Mesenchymal stem cell (in vitro differentiated cells and primary cell): ENCODE data around the gene DCAF12.
"Not testable (repeated sequence)": the region's sequence is repeated elsewhere in the genome, so short reads cannot be mapped to it uniquely, and the experiment has no call there.

Experiments
- DNase-seq: peaks from one replicate; pipeline ENCODE4 v3.0.0-alpha.2; 2013
- H2AFZ ChIP-seq: one replicate; pipeline ENCODE4 v1.6.1; 2013; ENCODE audit warnings: low read depth, mild to moderate bottlenecking, control low read depth, inconsistent platforms, low read length, moderate library complexity
- H2AK5ac ChIP-seq: 2 replicates; pipeline ENCODE4 v1.6.1; 2013; ENCODE audit warnings: low read length, moderate library complexity, mild to moderate bottlenecking, inconsistent platforms; ENCODE audit not compliant: severe bottlenecking
- H2BK120ac ChIP-seq: one replicate; pipeline ENCODE4 v1.6.1; 2013; ENCODE audit warnings: low read depth, mild to moderate bottlenecking, inconsistent platforms, low read length, moderate library complexity
- H2BK12ac ChIP-seq, 2 experiments: one replicate each; pipeline ENCODE4 v1.6.1; 2013; ENCODE audit warnings: inconsistent platforms in 2 of 2, low read length in 2 of 2, mild to moderate bottlenecking in 2 of 2, moderate library complexity in 2 of 2, control low read depth in 1 of 2
- H2BK15ac ChIP-seq: one replicate; pipeline ENCODE4 v1.6.1; 2013; ENCODE audit warnings: mild to moderate bottlenecking, low read depth, inconsistent platforms; ENCODE audit not compliant: poor library complexity, severe bottlenecking
- H2BK5ac ChIP-seq: 2 replicates; pipeline ENCODE4 v1.6.1; 2013; ENCODE audit warnings: low read depth, mild to moderate bottlenecking, low read length, control low read depth, inconsistent platforms; ENCODE audit not compliant: poor library complexity, severe bottlenecking
- H3K14ac ChIP-seq, 2 experiments: one replicate each; pipeline ENCODE4 v1.6.1; 2013; ENCODE audit warnings: inconsistent platforms in 2 of 2, low read length in 2 of 2, control low read depth in 1 of 2, mild to moderate bottlenecking in 1 of 2, moderate library complexity in 1 of 2
- H3K18ac ChIP-seq, 2 experiments: one replicate each; pipeline ENCODE4 v1.6.1; 2013; ENCODE audit warnings: inconsistent platforms in 2 of 2, low read length in 2 of 2, control low read depth in 1 of 2, low read depth in 1 of 2, mild to moderate bottlenecking in 1 of 2
- H3K23ac ChIP-seq, 2 experiments: one replicate each; pipeline ENCODE4 v1.6.1; 2013; ENCODE audit warnings: inconsistent platforms in 2 of 2, low read length in 2 of 2, mild to moderate bottlenecking in 2 of 2, moderate library complexity in 2 of 2, control low read depth in 1 of 2
- H3K27ac ChIP-seq: 2 replicates; pipeline ENCODE4 v1.5.1; 2013; ENCODE audit warnings: mild to moderate bottlenecking, moderate library complexity, low read length, control low read depth, inconsistent platforms; ENCODE audit not compliant: poor library complexity, severe bottlenecking
- H3K27me3 ChIP-seq, 2 experiments: 2 replicates each; pipeline versions ENCODE4 v1.6.1 to v1.7.0; 2013; ENCODE audit warnings: low read length in 2 of 2, mild to moderate bottlenecking in 2 of 2, moderate library complexity in 2 of 2, control low read depth in 1 of 2, inconsistent platforms in 1 of 2; ENCODE audit not compliant: control insufficient read depth in 1 of 2, insufficient read depth in 1 of 2
- H3K36me3 ChIP-seq, 2 experiments: 2 replicates each; pipeline versions ENCODE4 v1.6.1 to v1.7.0; 2013; ENCODE audit warnings: low read length in 2 of 2, control low read depth in 1 of 2, inconsistent platforms in 1 of 2, low read depth in 1 of 2, mild to moderate bottlenecking in 1 of 2; ENCODE audit not compliant: insufficient read depth in 2 of 2, control insufficient read depth in 1 of 2
- H3K4ac ChIP-seq, 2 experiments: one replicate each; pipeline ENCODE4 v1.6.1; 2013; ENCODE audit warnings: inconsistent platforms in 2 of 2, low read length in 2 of 2, mild to moderate bottlenecking in 2 of 2, moderate library complexity in 2 of 2, control low read depth in 1 of 2, low read depth in 1 of 2
- H3K4me1 ChIP-seq: 2 replicates; pipeline ENCODE4 v1.6.1; 2013; ENCODE audit warnings: low read depth, low read length, control low read depth; ENCODE audit not compliant: control insufficient read depth, insufficient read depth
- H3K4me2 ChIP-seq: 2 replicates; pipeline ENCODE4 v1.6.1; 2013; ENCODE audit warnings: low read length, mild to moderate bottlenecking, inconsistent platforms; ENCODE audit not compliant: poor library complexity, severe bottlenecking
- H3K4me3 ChIP-seq, 2 experiments: 2 replicates each; pipeline versions ENCODE4 v1.5.1 to v1.7.0; 2013; ENCODE audit warnings: low read length in 2 of 2, mild to moderate bottlenecking in 2 of 2, control low read depth in 1 of 2, low read depth in 1 of 2; ENCODE audit not compliant: insufficient read depth in 1 of 2
- H3K79me1 ChIP-seq: replicated peaks from 2 replicates; pipeline ENCODE4 v1.6.1; 2013; ENCODE audit warnings: mild to moderate bottlenecking, control low read depth, low read length, inconsistent platforms; ENCODE audit not compliant: poor library complexity, severe bottlenecking
- H3K9ac ChIP-seq: 2 replicates; pipeline ENCODE4 v1.7.0; 2013; ENCODE audit warnings: mild to moderate bottlenecking, low read length, moderate library complexity
- H3K9me3 ChIP-seq: 2 replicates; pipeline ENCODE4 v1.7.0; 2013; ENCODE audit warnings: mild to moderate bottlenecking, low read length; ENCODE audit not compliant: control insufficient read depth
- H4K8ac ChIP-seq: one replicate; pipeline ENCODE4 v1.6.1; 2013; ENCODE audit warnings: inconsistent platforms, mild to moderate bottlenecking, low read length, moderate library complexity
- H4K91ac ChIP-seq: one replicate; pipeline ENCODE4 v1.6.1; 2013; ENCODE audit warnings: mild to moderate bottlenecking, low read length, inconsistent platforms
- WGBS: methylation state at CpG from one replicate; pipeline ENCODE4 v1.1.7; 2013; ENCODE audit warnings: mixed read lengths; 5-methylcytosine and 5-hydroxymethylcytosine counted together

DCAF12 gene

GRCh38 chr9:34138644-34139043 lies 12.1 kb upstream of the DCAF12 start:
- H2BK5ac ChIP-seq, result not testable (repeated sequence)
- WGBS, result no CpG with 5 or more reads among the region's 1 CpG

GRCh38 chr9:34134521-34134920 lies 8.0 kb upstream of the DCAF12 start:
- Histone ChIP-seq H2AK5ac (no peak overlapping the region), H3K79me1 (no peaks in the 10 kb centered on the region), H2AFZ (no peak overlapping the region), H2BK12ac (no peak overlapping the region), H4K8ac (no peak overlapping the region), H3K18ac (no peak overlapping the region), H3K27me3 (no peaks in the 10 kb centered on the region), H3K9ac (no peak overlapping the region), H3K4me1 (peaks cover 3% of the 10 kb centered on the region), H3K14ac (no peak overlapping the region), H3K4ac (no peak overlapping the region), H2BK5ac (no peak overlapping the region), H3K4me2 (no peak overlapping the region), H2BK120ac (no peak overlapping the region), H3K9me3 (no peaks in the 10 kb centered on the region), H3K36me3 (no peaks in the 10 kb centered on the region), H4K91ac (no peak overlapping the region), H3K4me3 (no peak overlapping the region), H3K23ac (no peak overlapping the region), H2BK15ac (no peak overlapping the region), H3K27ac (no peak overlapping the region)
- WGBS, result 97% methylated on average over 29 of the region's 30 CpGs
- no peak for DNase-seq

More at GRCh38 chr9:34138644-34139043, 12.1 kb upstream of the DCAF12 start:
- not testable (repeated sequence) for H4K8ac ChIP-seq, H3K4ac ChIP-seq, H3K27ac ChIP-seq, H3K79me1 ChIP-seq, H3K23ac ChIP-seq, H3K4me1 ChIP-seq, DNase-seq, H2BK12ac ChIP-seq, H2AFZ ChIP-seq, H3K4me2 ChIP-seq, H3K14ac ChIP-seq, H3K4me3 ChIP-seq, H3K36me3 ChIP-seq, H3K9me3 ChIP-seq, H2AK5ac ChIP-seq, H2BK120ac ChIP-seq, H3K9ac ChIP-seq, H2BK15ac ChIP-seq, H4K91ac ChIP-seq, H3K27me3 ChIP-seq, H3K18ac ChIP-seq

GRCh38 chr9:34133436-34133949 lies 7.0 kb upstream of the DCAF12 start:
- Histone ChIP-seq H3K27me3 (no peaks in the 10 kb centered on the region), H2BK5ac (no peak overlapping the region), H3K4ac (no peak overlapping the region), H2BK12ac (no peak overlapping the region), H3K79me1 (no peaks in the 10 kb centered on the region), H3K4me1 (peaks cover 3% of the 10 kb centered on the region), H3K9me3 (no peaks in the 10 kb centered on the region), H3K18ac (no peak overlapping the region), H3K23ac (no peak overlapping the region), H2BK120ac (no peak overlapping the region), H3K4me2 (no peak overlapping the region), H3K9ac (no peak overlapping the region), H2BK15ac (no peak overlapping the region), H3K14ac (no peak overlapping the region), H3K27ac (no peak overlapping the region), H4K8ac (no peak overlapping the region), H3K4me3 (no peak overlapping the region), H4K91ac (no peak overlapping the region), H2AK5ac (no peak overlapping the region), H2AFZ (no peak overlapping the region), H3K36me3 (no peaks in the 10 kb centered on the region)
- no peak for DNase-seq
- WGBS, result 91% methylated on average over 16 of the region's 16 CpGs

DNA sequence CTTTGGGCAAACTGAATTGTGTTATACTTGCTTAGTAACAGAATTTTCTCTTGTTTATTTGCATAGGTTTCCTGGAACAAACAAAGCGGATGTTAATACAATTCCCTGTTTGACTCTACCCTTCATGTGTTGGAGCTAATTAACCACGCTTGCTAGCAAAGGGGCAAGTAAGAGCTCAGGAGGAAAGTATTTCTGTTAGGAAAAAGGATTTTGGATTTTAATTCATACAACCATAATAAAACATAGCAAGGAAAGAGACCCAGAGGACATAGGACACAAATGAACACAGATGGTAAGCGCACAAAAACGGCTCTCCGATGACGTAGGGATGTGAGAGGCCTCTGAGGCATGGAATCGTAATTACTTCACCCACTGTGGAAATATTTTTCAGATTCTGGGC lies 5.1 kb upstream of the DCAF12 start:
- Histone ChIP-seq H3K23ac (no peak overlapping the region), H3K4me2 (no peak overlapping the region), H3K27ac (no peak overlapping the region), H3K4me1 (peaks cover 6% of the 10 kb centered on the region), H4K91ac (no peak overlapping the region), H3K4me3 (no peak overlapping the region), H3K4ac (no peak overlapping the region), H3K36me3 (no peaks in the 10 kb centered on the region), H3K18ac (no peak overlapping the region), H4K8ac (no peak overlapping the region), H2BK5ac (no peak overlapping the region), H2AK5ac (no peak overlapping the region), H2AFZ (no peak overlapping the region), H3K79me1 (no peaks in the 10 kb centered on the region), H3K9ac (no peak overlapping the region), H3K9me3 (no peaks in the 10 kb centered on the region), H2BK120ac (no peak overlapping the region), H2BK15ac (no peak overlapping the region), H3K27me3 (no peaks in the 10 kb centered on the region), H2BK12ac (no peak overlapping the region), H3K14ac (no peak overlapping the region)
- WGBS, result 94% methylated on average over 5 of the region's 7 CpGs
- DNase-seq, result no peak
